H1 (cell line): Measurements from ENCODE around the gene LYRM4. TPM values are rescaled to one million over a fixed set of nuclear protein-coding genes. Genes with fewer than 3 reads are reported as not detected.

Source experiments
- CTCF ChIA-PET: fragments of 300-600 bp; sonication (Branson Sonifier 250); formaldehyde crosslinking; loops from one replicate; lab custom pipeline; 2021; ENCODE audit not compliant: partially characterized antibody; lab: Charles Lee
- POLR2A ChIA-PET: fragments of 300-600 bp; sonication (Branson Sonifier 250); formaldehyde crosslinking; loops from one replicate; lab custom pipeline; 2021; ENCODE audit warnings: inconsistent platforms; ENCODE audit not compliant: partially characterized antibody; lab: Charles Lee
- DNase-seq, 2 experiments: peaks; one replicate each; pipeline versions ENCODE4 v3.0.0 to v3.0.0-alpha.2; 2010 to 2022; ENCODE audit warnings: low spot score in 2 of 2, low read depth in 1 of 2, mixed read lengths in 1 of 2
- FAIRE-seq: peaks from 2 replicates; lab custom pipeline; 2011; peaks lifted over from hg19 to GRCh38; lab: Jason Lieb, UNC
- H2AFZ ChIP-seq: 2 replicates; pipeline ENCODE4 v1.8.1; 2012; ENCODE audit warnings: low read length, inconsistent platforms
- H2AK5ac ChIP-seq: 2 replicates; pipeline ENCODE4 v1.6.1; 2013; ENCODE audit warnings: low read depth, low read length
- H2BK120ac ChIP-seq: replicated peaks from 2 replicates; pipeline ENCODE3; 2013; ENCODE audit warnings: low read depth, low read length, inconsistent platforms
- H2BK12ac ChIP-seq: 2 replicates; pipeline ENCODE4 v1.6.1; 2013; ENCODE audit warnings: low read depth, low read length
- H2BK15ac ChIP-seq: 2 replicates; pipeline ENCODE4 v1.6.1; 2013; ENCODE audit warnings: low read length
- H2BK20ac ChIP-seq: 2 replicates; pipeline ENCODE4 v1.6.1; 2013; ENCODE audit warnings: low read length
- H2BK5ac ChIP-seq: 2 replicates; pipeline ENCODE4 v1.6.1; 2013; ENCODE audit warnings: low read depth, low read length
- H3K14ac ChIP-seq: 2 replicates; pipeline ENCODE4 v1.6.1; 2013; ENCODE audit warnings: inconsistent platforms; ENCODE audit not compliant: insufficient read length
- H3K18ac ChIP-seq: 2 replicates; pipeline ENCODE4 v1.6.1; 2013; ENCODE audit warnings: low read length; ENCODE audit errors: extremely low read depth
- H3K23ac ChIP-seq: 2 replicates; pipeline ENCODE4 v1.6.1; 2013; ENCODE audit warnings: inconsistent platforms; ENCODE audit not compliant: insufficient read length
- H3K23me2 ChIP-seq: 2 replicates; pipeline ENCODE4 v1.6.1; 2013; ENCODE audit warnings: low read depth, low read length
- H3K27ac ChIP-seq: 2 replicates; pipeline ENCODE4 v1.6.1; 2011; ENCODE audit warnings: low read depth, low read length, inconsistent platforms
- H3K27me3 ChIP-seq, 4 experiments: replicated peaks in 1 of 4; 1 replicate in 1 of 4; 2 replicates in 3 of 4; pipeline versions ENCODE4 v1.6.1 to v1.8.1; 2011 to 2013; ENCODE audit warnings: low read length in 3 of 4, mild to moderate bottlenecking in 3 of 4, inconsistent platforms in 2 of 4, mixed read lengths in 2 of 4, moderate library complexity in 1 of 4; ENCODE audit not compliant: control insufficient read depth in 3 of 4, insufficient read depth in 3 of 4; ENCODE audit errors: extremely low read depth in 1 of 4
- H3K36me3 ChIP-seq, 4 experiments: 2 replicates each; pipeline versions ENCODE4 v1.6.1 to v1.8.1; 2011 to 2013; ENCODE audit warnings: mild to moderate bottlenecking in 4 of 4, low read length in 3 of 4, moderate library complexity in 2 of 4, control low read depth in 1 of 4, inconsistent platforms in 1 of 4; ENCODE audit not compliant: insufficient read depth in 4 of 4, control insufficient read depth in 2 of 4
- H3K4ac ChIP-seq: replicated peaks from 2 replicates; pipeline ENCODE3; 2013; ENCODE audit warnings: low read length, low read depth, mixed read lengths, inconsistent platforms; ENCODE audit not compliant: insufficient read length
- H3K4me1 ChIP-seq, 4 experiments: replicated peaks in 1 of 4; 1 replicate in 1 of 4; 2 replicates in 3 of 4; pipeline versions ENCODE4 v1.6.1 to v1.8.1; 2011 to 2013; ENCODE audit warnings: low read length in 3 of 4, inconsistent platforms in 2 of 4, mixed read lengths in 1 of 4; ENCODE audit not compliant: insufficient read depth in 4 of 4, control insufficient read depth in 3 of 4
- H3K4me2 ChIP-seq, 2 experiments: 2 replicates each; pipeline versions ENCODE4 v1.6.1 to v1.8.1; 2011 to 2013; ENCODE audit warnings: low read depth in 2 of 2, low read length in 2 of 2, control low read depth in 1 of 2, inconsistent platforms in 1 of 2, mild to moderate bottlenecking in 1 of 2; ENCODE audit not compliant: insufficient read depth in 1 of 2
- H3K4me3 ChIP-seq, 4 experiments: fragments of 200-600, 300-600 bp in 1 of 4; sonication (generic), shearing (Covaris generic), sonication (Bioruptor Twin) in 1 of 4; 2 replicates each; pipeline versions ENCODE4 v1.5.1 to v1.8.1; 2011 to 2016; ENCODE audit warnings: low read length in 4 of 4, low read depth in 3 of 4, control low read depth in 2 of 4, inconsistent platforms in 2 of 4, mild to moderate bottlenecking in 2 of 4, mixed read lengths in 1 of 4, moderate library complexity in 1 of 4; ENCODE audit not compliant: insufficient read depth in 2 of 4; ENCODE audit errors: extremely low read depth in 1 of 4
- H3K56ac ChIP-seq: replicated peaks from 2 replicates; pipeline ENCODE3; 2013; ENCODE audit warnings: low read depth, mild to moderate bottlenecking, mixed read lengths, low read length, inconsistent platforms; ENCODE audit not compliant: insufficient read length
- H3K79me1 ChIP-seq: 2 replicates; pipeline ENCODE4 v1.6.1; 2013; ENCODE audit warnings: low read depth, low read length, control low read depth
- H3K79me2 ChIP-seq, 2 experiments: 2 replicates each; pipeline versions ENCODE4 v1.6.1 to v1.8.1; 2012 to 2013; ENCODE audit warnings: low read length in 2 of 2, mild to moderate bottlenecking in 2 of 2, inconsistent platforms in 1 of 2; ENCODE audit not compliant: insufficient read depth in 2 of 2, control insufficient read depth in 1 of 2
- H3K9ac ChIP-seq, 4 experiments: replicated peaks in 1 of 4; 1 replicate in 1 of 4; 2 replicates in 3 of 4; pipeline versions ENCODE4 v1.6.1 to v1.8.1; 2011 to 2013; ENCODE audit warnings: low read depth in 3 of 4, low read length in 3 of 4, control low read depth in 2 of 4, mild to moderate bottlenecking in 2 of 4, moderate library complexity in 2 of 4, inconsistent platforms in 1 of 4; ENCODE audit errors: extremely low read depth in 1 of 4
- H3K9me3 ChIP-seq, 2 experiments: 2 replicates each; pipeline versions ENCODE4 v1.6.1 to v1.8.1; 2012 to 2013; ENCODE audit warnings: mild to moderate bottlenecking in 2 of 2, moderate library complexity in 2 of 2, control low read depth in 1 of 2, inconsistent platforms in 1 of 2, low read depth in 1 of 2, low read length in 1 of 2, mixed read lengths in 1 of 2; ENCODE audit not compliant: insufficient read depth in 2 of 2
- H4K20me1 ChIP-seq, 2 experiments: replicated peaks in 1 of 2; 2 replicates each; pipeline versions ENCODE3 to v1.8.1; 2011 to 2013; ENCODE audit warnings: inconsistent platforms in 2 of 2, low read length in 2 of 2, mild to moderate bottlenecking in 1 of 2; ENCODE audit not compliant: insufficient read depth in 2 of 2, control insufficient read depth in 1 of 2
- H4K5ac ChIP-seq: 2 replicates; pipeline ENCODE4 v1.6.1; 2013; ENCODE audit warnings: low read length, low read depth, mixed read lengths, inconsistent platforms; ENCODE audit not compliant: insufficient read length
- H4K8ac ChIP-seq: 2 replicates; pipeline ENCODE4 v1.8.0; 2013; ENCODE audit warnings: mild to moderate bottlenecking, moderate library complexity, low read length, inconsistent platforms; ENCODE audit not compliant: insufficient read depth; ENCODE audit errors: extremely low read depth
- H4K91ac ChIP-seq: replicated peaks from 2 replicates; pipeline ENCODE3; 2013; ENCODE audit warnings: low read length, mixed read lengths, inconsistent platforms; ENCODE audit not compliant: insufficient read length
- CEBPB ChIP-seq: IDR thresholded peaks from 2 replicates; pipeline ENCODE4 v1.6.1; 2012; ENCODE audit warnings: low read depth, low read length
- CHD2 ChIP-seq: IDR thresholded peaks from 2 replicates; pipeline ENCODE4 v1.6.1; 2012; ENCODE audit warnings: low read length, improper control_type of control experiment
- EGR1 ChIP-seq: IDR thresholded peaks from 2 replicates; pipeline ENCODE4 v1.6.1; 2011; ENCODE audit warnings: low read depth, low read length, borderline replicate concordance
- HDAC6 ChIP-seq: IDR thresholded peaks from one replicate; pipeline ENCODE4 v1.7.1; 2012; ENCODE audit warnings: low read depth, mild to moderate bottlenecking, inconsistent platforms, low read length, moderate library complexity
- KDM4A ChIP-seq: IDR thresholded peaks from one replicate; pipeline ENCODE4 v1.7.1; 2012; ENCODE audit warnings: low read depth, mild to moderate bottlenecking, moderate library complexity, low read length, inconsistent platforms; ENCODE audit not compliant: severe bottlenecking
- NANOG ChIP-seq: IDR thresholded peaks from 2 replicates; pipeline ENCODE4 v1.6.1; 2011; ENCODE audit warnings: low read length, low read depth, mild to moderate bottlenecking, inconsistent platforms; ENCODE audit not compliant: insufficient read depth, poor library complexity, severe bottlenecking
- SRF ChIP-seq: IDR thresholded peaks from 2 replicates; pipeline ENCODE4 v1.6.1; 2011; ENCODE audit warnings: mild to moderate bottlenecking, low read depth, low read length, moderate library complexity
- YY1 ChIP-seq: IDR thresholded peaks from 2 replicates; pipeline ENCODE4 v1.6.1; 2011; ENCODE audit warnings: low read depth, mild to moderate bottlenecking, low read length
- WGBS, 2 experiments: shearing (Covaris generic) in 1 of 2; methylation state at CpG; one replicate each; pipeline versions ENCODE4 v1.1.6 to v1.1.7; 2013 to 2015; ENCODE audit warnings: low lambda C conversion rate in 2 of 2, mixed read lengths in 2 of 2, inconsistent platforms in 1 of 2, low coverage in 1 of 2, missing lambda C conversion rate in 1 of 2; ENCODE audit not compliant: insufficient replicate concordance in 2 of 2, insufficient coverage in 1 of 2, insufficient read length in 1 of 2; ENCODE audit errors: extremely low coverage in 1 of 2, missing lambda C conversion rate in 1 of 2; 5-methylcytosine and 5-hydroxymethylcytosine counted together
- polyA plus RNA-seq, 7 experiments: library from polyadenylated mRNA; depleted of rRNA in 3 of 7; stranded (reverse) in 5 of 7; unstranded in 2 of 7; fragments of >200 nt in 5 of 7; fragments of 200-250 nt in 2 of 7; gene quantifications; 1 replicate in 5 of 7; 2 replicates in 1 of 7; 4 replicates in 1 of 7; pipeline versions ENCODE4 v1.2.1 to v1.2.3, GENCODE V29; 2011 to 2013; ENCODE audit warnings: missing spikeins in 2 of 7, mixed read lengths in 2 of 7
- total RNA-seq: library from RNA; stranded (reverse); fragmentation: NEBNext Ultra II Directional; extraction: Animal tissue kit (Norgen Biotek cat#: 25700); gene quantifications from 2 replicates; pipeline ENCODE4 v1.2.1, GENCODE V29; 2021
- TF ChIP-seq, protein P1 (sequence below): IDR thresholded peaks from 2 replicates; pipeline ENCODE4 v1.6.1; 2011; ENCODE audit warnings: low read length, improper control_type of control experiment

LYRM4 gene
- total and polyA plus RNA-seq, 2 of the 8 experiments (the other 6 are each of a cell fraction or from before 2014, with no cell fraction given), result 56.6 to 62.8 TPM

- no peaks in the 10 kb centered on the region for H3K23me2 ChIP-seq
- no peak overlapping the region for H3K14ac ChIP-seq
- H2BK5ac ChIP-seq, result no peak overlapping the region
- H3K4me3 ChIP-seq, result no peak overlapping the region
- no peak overlapping the region for H3K4me2 ChIP-seq
- H4K5ac ChIP-seq, result no peak overlapping the region
- no peaks in the 10 kb centered on the region for H3K36me3 ChIP-seq
- FAIRE-seq, result no peak
- no peak overlapping the region for H2BK120ac ChIP-seq
- no peak overlapping the region for H2BK20ac ChIP-seq
- H3K9me3 ChIP-seq, result no peaks in the 10 kb centered on the region
- no peak overlapping the region for H2BK12ac ChIP-seq
- 97% methylated on average over 2 of the region's 2 CpGs; no CpG with 5 or more reads in 1 of the 2 experiments for WGBS, 2 experiments
- H3K4ac ChIP-seq, result no peak overlapping the region
- ChIA-PET CTCF (interaction anchor here (0.7 to 18.0 kb wide), 6 partner anchors 23 to 148 kb away, joined by 3 to 256 read pairs (median 3); no protein-coding TSS in a partner anchor), POLR2A (no interaction called here)
- peaks cover 4 to 6% of the 10 kb centered on the region in 2 experiments for H4K20me1 ChIP-seq
- no peak overlapping the region for H3K23ac ChIP-seq
- no peaks in the 10 kb centered on the region for H3K79me2 ChIP-seq
- no peak overlapping the region for H3K18ac ChIP-seq
- DNase-seq, result no peak
- no peak overlapping the region for H2AK5ac ChIP-seq
- TF ChIP-seq YY1, result no peak
- TF ChIP-seq HDAC6, result no peak
- no peak for TF ChIP-seq SRF
- no peak for TF ChIP-seq CHD2
- no peak for TF ChIP-seq NANOG
- TF ChIP-seq CEBPB, result no peak
- TF ChIP-seq KDM4A, result no peak
- TF ChIP-seq, protein P1, sequence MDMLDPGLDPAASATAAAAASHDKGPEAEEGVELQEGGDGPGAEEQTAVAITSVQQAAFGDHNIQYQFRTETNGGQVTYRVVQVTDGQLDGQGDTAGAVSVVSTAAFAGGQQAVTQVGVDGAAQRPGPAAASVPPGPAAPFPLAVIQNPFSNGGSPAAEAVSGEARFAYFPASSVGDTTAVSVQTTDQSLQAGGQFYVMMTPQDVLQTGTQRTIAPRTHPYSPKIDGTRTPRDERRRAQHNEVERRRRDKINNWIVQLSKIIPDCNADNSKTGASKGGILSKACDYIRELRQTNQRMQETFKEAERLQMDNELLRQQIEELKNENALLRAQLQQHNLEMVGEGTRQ, result no peak
- TF ChIP-seq EGR1, result no peak
- H4K8ac ChIP-seq, result no peak overlapping the region
- H3K56ac ChIP-seq, result no peak overlapping the region
- no peak overlapping the region for H2AFZ ChIP-seq
- no peak overlapping the region for H3K9ac ChIP-seq
- H4K91ac ChIP-seq, result no peak overlapping the region
- no peaks in the 10 kb centered on the region for H3K4me1 ChIP-seq
- H3K79me1 ChIP-seq, result peaks cover 3% of the 10 kb centered on the region
- H3K27me3 ChIP-seq, result no peaks in the 10 kb centered on the region
- H2BK15ac ChIP-seq, result no peak overlapping the region
- H3K27ac ChIP-seq, result no peak overlapping the region
Observed at GRCh38 chr6:5178806-5179205, 81.9 kb downstream of the LYRM4 start.
